Heart right ventricle (tissue), 16 donors: ENCODE measurements around the gene MYO5B. TPM values are rescaled to one million over a fixed set of nuclear protein-coding genes. Genes with fewer than 3 reads are reported as not detected.
A peak's percentile ranks its signal among the peaks of the same experiment; 100 is the strongest.

ENCODE experiments used
- ATAC-seq, 8 donors: fragments of 200-7000 bp; cut with Tn5 transposase; one replicate each; pipeline ENCODE4 v1.9.1; 2020; ENCODE audit warnings: mild to moderate bottlenecking in 8 of 8, moderate library complexity in 8 of 8, moderate number of reproducible peaks in 1 of 8
- DNase-seq, 2 donors: peaks; one replicate each; pipeline ENCODE4 v3.0.0-alpha.2; 2020
- H3K27ac ChIP-seq, 10 donors: fragments of 200-600 bp; sonication (generic) in 2 of 10; one replicate each; pipeline versions ENCODE4 v1.5.0 to v1.8.0; 2020 to 2022; ENCODE audit warnings: mild to moderate bottlenecking in 3 of 10
- H3K27me3 ChIP-seq, 7 donors: fragments of 200-600 bp; one replicate each; pipeline ENCODE4 v1.8.0; 2021 to 2022; ENCODE audit warnings: mild to moderate bottlenecking in 2 of 7
- H3K36me3 ChIP-seq, 9 donors: fragments of 200-600 bp; sonication (generic) in 1 of 9; one replicate each; pipeline versions ENCODE4 v1.5.0 to v1.8.0; 2020 to 2022; ENCODE audit warnings: mild to moderate bottlenecking in 2 of 9
- H3K4me1 ChIP-seq, 9 donors: fragments of 200-600 bp; sonication (generic) in 1 of 9; one replicate each; pipeline versions ENCODE4 v1.5.0 to v1.8.0; 2020 to 2022; ENCODE audit warnings: mild to moderate bottlenecking in 4 of 9
- H3K4me3 ChIP-seq, 10 donors: fragments of 200-600 bp; sonication (generic) in 2 of 10; one replicate each; pipeline versions ENCODE4 v1.5.0 to v1.8.0; 2020 to 2022; ENCODE audit warnings: mild to moderate bottlenecking in 7 of 10, moderate library complexity in 2 of 10
- H3K9me3 ChIP-seq, 11 donors: fragments of 200-600 bp in 10 of 11; sonication (generic) in 2 of 11; one replicate each; pipeline versions ENCODE4 v1.5.0 to v1.8.0; 2013 to 2022; ENCODE audit warnings: mild to moderate bottlenecking in 2 of 11, control low read depth in 1 of 11, moderate library complexity in 1 of 11
- WGBS, 2 donors: extraction: QIAGEN DNeasy Blood & Tissue Kit; methylation state at CpG; one replicate each; pipeline ENCODE4 v1.1.7; 2013; ENCODE audit warnings: inconsistent platforms in 1 of 2; 5-methylcytosine and 5-hydroxymethylcytosine counted together
- intact Hi-C, 10 donors: fragments of 100-400 bp; cut with DNase I; formaldehyde crosslinking; loops; one replicate each; pipeline versions ENCODE4 v1.11.1 to v1.14.2; 2022
- polyA plus RNA-seq, 2 donors: library from polyadenylated mRNA; stranded (reverse); fragments of 200-250 nt; gene quantifications; one replicate each; pipeline ENCODE4 v1.2.3, GENCODE V29; 2013
- total RNA-seq, 10 donors: library from RNA; stranded (reverse); fragmentation: NEBNext Ultra II Directional in 3 of 10; extraction: Animal tissue kit (Norgen Biotek cat#: 25700) in 3 of 10; gene quantifications; one replicate each; pipeline versions ENCODE4 v1.2.1 to v1.2.4, GENCODE V29; 2021 to 2023
- TF ChIP-seq, protein P1 (sequence below), 9 donors: fragments of 200-600 bp; sonication (generic) in 2 of 9; IDR thresholded peaks; one replicate each; pipeline versions ENCODE4 v1.5.0 to v1.8.0; 2021 to 2022; ENCODE audit warnings: antibody characterized with exemption in 9 of 9, mild to moderate bottlenecking in 5 of 9, moderate library complexity in 1 of 9
- donor health status: Arrhythmogenic right ventricular cardiomyopathy.
- donor health status: ischemic (EF 13 %, LVEDD 7.1; RV severe dilation, severe dysfunction).
- donor health status: healthy with polysubstance abuse.
- donor health status: DM: no; HTN: yes; CAD: no.
- donor health status: DM: no; HTN: no; CAD: no.
- donor health status: ischemic (EF 25% LVEDD 6.9; RV normal size, moderate dysfunction).
- donor health status: ischemic (EF 25% LVEDD 5.7; RV mildly dilated, moderate dysfunction).
- donor health status: healthy.
- donor health status: DM: yes; HTN: yes; CAD: no.
- donor health status: Ischemic cardiomyopathy.
- donor health status: ischemic (EF 35%, LVEDD 5.7; RV mildly dilated, moderate dysfunction).
- donor health status: nonischemic (EF 11% LVEDD 7.7; RV severe dilation, severe dysfunction).
- donor health status: DM: yes; HTN: yes; CAD: no.
- donor health status: PGD.
- donor health status: ischemic (EF 29% LVEDD 5.4; RV normal size, mild dysfunction).
- donor health status: nonischemic (EF 23%, LVEDD 6.1; RV moderate dilation, normal function).

Gene MYO5B
- total and polyA plus RNA-seq, 12 donors = 0.20 to 3.7 (median 0.93) TPM

DNA sequence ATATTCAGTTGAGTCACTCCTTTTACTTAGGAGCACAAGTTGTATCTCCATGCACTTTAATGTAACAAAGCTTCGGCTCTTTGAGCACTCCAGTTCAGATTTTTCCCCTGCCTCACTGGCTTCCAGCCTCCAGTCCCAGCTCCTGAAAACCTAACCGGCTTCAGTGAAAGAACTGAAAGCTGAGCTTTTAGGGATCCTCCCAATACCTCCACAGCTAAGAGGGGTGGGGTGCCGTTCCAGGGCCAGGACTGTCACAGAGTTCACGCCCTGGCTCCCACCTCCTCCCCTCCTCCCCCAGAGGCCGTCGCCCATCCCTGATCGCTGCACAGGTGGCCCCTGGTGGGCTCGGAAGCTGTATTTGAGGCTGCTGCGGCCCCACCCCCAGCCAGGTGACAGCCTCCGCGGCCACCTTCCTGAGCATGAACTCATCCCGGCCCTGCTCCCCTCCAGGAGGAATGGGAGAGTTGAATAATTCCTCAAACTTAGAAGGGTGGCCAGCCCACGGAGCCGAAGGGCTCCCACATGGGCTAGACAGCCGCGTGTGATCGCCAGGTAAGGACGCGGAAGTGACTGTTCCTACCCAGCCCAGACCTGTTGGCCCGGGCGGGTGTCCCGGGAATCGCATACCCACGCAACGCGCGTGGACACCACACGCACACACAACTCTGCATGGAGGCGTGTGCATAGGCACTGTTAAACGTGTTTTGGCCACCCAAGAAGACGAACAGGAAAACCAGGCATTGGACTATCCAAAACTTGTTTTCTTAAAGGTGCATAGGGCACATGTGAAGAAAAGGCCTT is 1.8 kb downstream of the MYO5B start:
- 10 to 11% methylated on average over 31 of the region's 31 CpGs for WGBS, 2 donors
- peaks cover 0 to 13% (median 11%) of the 10 kb centered on the region in 9 donors for H3K4me1 ChIP-seq
- intact Hi-C loops = loop anchor here in 4 of 10 donors (5.0 to 10.0 kb wide), 4 partner anchors 178 to 678 kb away; no protein-coding TSS in a partner anchor
- no peaks in the 10 kb centered on the region for H3K9me3 ChIP-seq
- DNase-seq = no peak
- H3K27me3 ChIP-seq = peaks cover 16 to 91% (median 70%) of the 10 kb centered on the region in 7 donors
- H3K36me3 ChIP-seq = no peaks in the 10 kb centered on the region
- TF ChIP-seq, protein P1, sequence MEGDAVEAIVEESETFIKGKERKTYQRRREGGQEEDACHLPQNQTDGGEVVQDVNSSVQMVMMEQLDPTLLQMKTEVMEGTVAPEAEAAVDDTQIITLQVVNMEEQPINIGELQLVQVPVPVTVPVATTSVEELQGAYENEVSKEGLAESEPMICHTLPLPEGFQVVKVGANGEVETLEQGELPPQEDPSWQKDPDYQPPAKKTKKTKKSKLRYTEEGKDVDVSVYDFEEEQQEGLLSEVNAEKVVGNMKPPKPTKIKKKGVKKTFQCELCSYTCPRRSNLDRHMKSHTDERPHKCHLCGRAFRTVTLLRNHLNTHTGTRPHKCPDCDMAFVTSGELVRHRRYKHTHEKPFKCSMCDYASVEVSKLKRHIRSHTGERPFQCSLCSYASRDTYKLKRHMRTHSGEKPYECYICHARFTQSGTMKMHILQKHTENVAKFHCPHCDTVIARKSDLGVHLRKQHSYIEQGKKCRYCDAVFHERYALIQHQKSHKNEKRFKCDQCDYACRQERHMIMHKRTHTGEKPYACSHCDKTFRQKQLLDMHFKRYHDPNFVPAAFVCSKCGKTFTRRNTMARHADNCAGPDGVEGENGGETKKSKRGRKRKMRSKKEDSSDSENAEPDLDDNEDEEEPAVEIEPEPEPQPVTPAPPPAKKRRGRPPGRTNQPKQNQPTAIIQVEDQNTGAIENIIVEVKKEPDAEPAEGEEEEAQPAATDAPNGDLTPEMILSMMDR (IDR thresholded peaks at IDR 0.05) = no peak
- ATAC-seq = peak in 2 of 8 donors; percentile 25 to 41
- no peak overlapping the region for H3K27ac ChIP-seq
- no peak overlapping the region for H3K4me3 ChIP-seq

DNA sequence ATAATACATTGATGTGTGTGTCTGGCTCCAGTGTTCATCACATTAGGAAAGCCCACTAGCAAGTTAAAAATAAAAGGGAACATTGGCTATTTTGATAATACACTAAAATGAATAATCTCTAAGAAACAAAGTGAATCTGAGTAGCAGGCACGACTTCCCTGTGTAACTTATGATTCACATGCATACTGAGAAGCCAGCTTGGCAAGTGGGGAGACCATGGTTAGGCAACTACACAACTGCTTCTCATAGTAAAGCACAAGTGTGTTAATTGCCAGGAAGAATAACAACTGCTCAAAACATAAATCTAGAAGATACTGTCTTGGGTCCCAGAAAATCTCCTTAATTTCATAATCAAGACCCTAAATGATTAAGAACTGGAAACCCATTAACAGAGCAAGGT is 4.0 kb downstream of the MYO5B start:
- no peak for DNase-seq
- Histone ChIP-seq H3K4me1 (peaks cover 0 to 13% (median 11%) of the 10 kb centered on the region in 9 donors), H3K9me3 (no peaks in the 10 kb centered on the region), H3K27me3 (peaks cover 16 to 91% (median 47%) of the 10 kb centered on the region in 7 donors), H3K27ac (no peak overlapping the region), H3K36me3 (no peaks in the 10 kb centered on the region), H3K4me3 (no peak overlapping the region)
- intact Hi-C loops = loop anchor here in 4 of 10 donors (5.0 to 10.0 kb wide), 4 partner anchors 176 to 676 kb away; no protein-coding TSS in a partner anchor
- TF ChIP-seq, protein P1 (IDR thresholded peaks at IDR 0.05) = no peak
- ATAC-seq = no peak
- WGBS, 2 donors = 54% methylated on average over 1 of the region's 1 CpG

DNA sequence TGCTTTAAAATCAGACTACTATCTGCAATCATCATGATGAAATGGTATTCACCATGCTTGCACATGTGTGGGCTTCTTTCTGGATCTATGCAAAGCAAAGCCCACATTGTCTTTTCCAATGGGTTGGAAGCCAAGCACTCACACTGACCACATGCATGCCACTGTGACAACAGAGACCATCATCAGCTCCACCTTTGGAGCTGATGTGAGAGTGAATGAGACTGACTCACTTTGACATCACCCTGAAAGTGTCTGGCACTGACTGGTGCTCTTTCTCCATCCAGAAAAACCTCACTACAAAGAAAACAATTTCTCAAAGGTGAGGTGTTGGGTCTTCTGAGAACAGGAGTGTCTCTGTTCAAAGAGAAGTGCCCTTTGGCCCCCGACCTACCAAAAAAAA is 4.7 kb downstream of the MYO5B start:
- ATAC-seq = no peak
- peaks cover 0 to 11% (median 9%) of the 10 kb centered on the region in 9 donors for H3K4me1 ChIP-seq
- no peak overlapping the region for H3K27ac ChIP-seq
- H3K36me3 ChIP-seq = no peaks in the 10 kb centered on the region
- no peaks in the 10 kb centered on the region for H3K9me3 ChIP-seq
- TF ChIP-seq, protein P1 (IDR thresholded peaks at IDR 0.05) = no peak
- H3K4me3 ChIP-seq = no peak overlapping the region
- WGBS, 2 donors = 53% methylated on average over 1 of the region's 1 CpG
- no peak for DNase-seq
- intact Hi-C loops = loop anchor here in 4 of 10 donors (5.0 to 10.0 kb wide), 4 partner anchors 175 to 675 kb away; no protein-coding TSS in a partner anchor
- peaks cover 16 to 89% (median 40%) of the 10 kb centered on the region in 7 donors for H3K27me3 ChIP-seq

DNA sequence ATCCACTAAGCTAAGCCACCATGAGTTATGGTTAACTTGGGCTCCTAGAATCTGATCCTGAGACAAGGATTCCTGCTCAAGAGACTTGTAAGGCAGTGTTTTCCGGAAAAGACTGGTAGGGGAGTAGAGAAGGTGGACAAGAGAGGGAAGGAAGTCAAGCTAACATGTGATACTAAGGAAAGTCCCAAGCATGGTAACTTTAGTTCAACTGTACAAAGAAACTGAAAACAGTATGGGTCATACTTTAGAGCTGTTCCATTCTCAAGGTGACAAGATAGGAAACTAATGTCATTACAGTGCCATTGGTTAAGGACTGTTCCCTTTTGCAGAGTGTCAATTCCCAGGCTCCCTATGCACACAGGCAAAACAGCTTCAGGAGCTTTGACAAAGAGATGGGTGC is 5.8 kb downstream of the MYO5B start:
- Histone ChIP-seq H3K4me1 (peaks cover 0 to 6% (median 1%) of the 10 kb centered on the region in 9 donors), H3K36me3 (no peaks in the 10 kb centered on the region), H3K27ac (no peak overlapping the region), H3K27me3 (peaks cover 9 to 83% (median 40%) of the 10 kb centered on the region in 7 donors), H3K9me3 (no peaks in the 10 kb centered on the region), H3K4me3 (no peak overlapping the region)
- 68 to 84% methylated on average over 1 of the region's 1 CpG for WGBS, 2 donors
- TF ChIP-seq, protein P1 (IDR thresholded peaks at IDR 0.05) = no peak
- intact Hi-C loops = loop anchor here in 1 of 10 donors (10.0 kb wide), 1 partner anchor 234 kb away; no protein-coding TSS in a partner anchor
- ATAC-seq (no peak), DNase-seq (no peak)
